GM12875 (cell line): ENCODE results near the gene SLIT3.

ENCODE experiments used
- H3K4me3 ChIP-seq: one replicate; pipeline ENCODE4 v1.5.1; 2011; ENCODE audit warnings: low read depth, low read length, control low read depth
- TF ChIP-seq, protein P1 (sequence below): IDR thresholded peaks from 2 replicates; pipeline ENCODE4 v1.5.1; 2011; ENCODE audit warnings: low read depth, mild to moderate bottlenecking, control low read depth, inconsistent platforms, low read length, moderate library complexity, borderline replicate concordance; ENCODE audit not compliant: insufficient read depth

Gene SLIT3

GRCh38 chr5:169050636-169051035 is 250.3 kb downstream of the SLIT3 start:
- H3K4me3 ChIP-seq = no peak overlapping the region
- TF ChIP-seq, protein P1, sequence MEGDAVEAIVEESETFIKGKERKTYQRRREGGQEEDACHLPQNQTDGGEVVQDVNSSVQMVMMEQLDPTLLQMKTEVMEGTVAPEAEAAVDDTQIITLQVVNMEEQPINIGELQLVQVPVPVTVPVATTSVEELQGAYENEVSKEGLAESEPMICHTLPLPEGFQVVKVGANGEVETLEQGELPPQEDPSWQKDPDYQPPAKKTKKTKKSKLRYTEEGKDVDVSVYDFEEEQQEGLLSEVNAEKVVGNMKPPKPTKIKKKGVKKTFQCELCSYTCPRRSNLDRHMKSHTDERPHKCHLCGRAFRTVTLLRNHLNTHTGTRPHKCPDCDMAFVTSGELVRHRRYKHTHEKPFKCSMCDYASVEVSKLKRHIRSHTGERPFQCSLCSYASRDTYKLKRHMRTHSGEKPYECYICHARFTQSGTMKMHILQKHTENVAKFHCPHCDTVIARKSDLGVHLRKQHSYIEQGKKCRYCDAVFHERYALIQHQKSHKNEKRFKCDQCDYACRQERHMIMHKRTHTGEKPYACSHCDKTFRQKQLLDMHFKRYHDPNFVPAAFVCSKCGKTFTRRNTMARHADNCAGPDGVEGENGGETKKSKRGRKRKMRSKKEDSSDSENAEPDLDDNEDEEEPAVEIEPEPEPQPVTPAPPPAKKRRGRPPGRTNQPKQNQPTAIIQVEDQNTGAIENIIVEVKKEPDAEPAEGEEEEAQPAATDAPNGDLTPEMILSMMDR = no peak

GRCh38 chr5:169050146-169050571 is 250.8 kb downstream of the SLIT3 start:
- H3K4me3 ChIP-seq = no peak overlapping the region
- TF ChIP-seq, protein P1 = no peak

DNA sequence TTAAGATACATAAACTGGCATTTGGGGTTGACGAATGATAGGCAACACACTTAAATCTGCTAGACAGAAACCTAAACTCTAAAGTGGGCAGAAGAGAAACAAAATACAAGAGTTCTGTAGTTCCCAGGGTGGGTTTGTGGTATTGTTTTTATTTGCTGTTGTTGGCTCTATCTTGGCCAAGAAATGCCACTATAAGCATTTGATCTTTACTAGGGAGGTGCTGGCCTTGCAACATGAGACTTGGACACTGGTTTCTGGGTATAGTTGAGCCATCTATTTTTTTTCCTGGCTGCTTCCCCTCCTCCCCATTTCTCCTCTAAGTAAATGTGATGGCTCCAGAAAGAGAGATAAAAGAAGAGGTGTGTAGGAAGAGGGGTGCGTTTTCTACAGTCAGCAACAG is 251.2 kb downstream of the SLIT3 start:
- TF ChIP-seq, protein P1 = no peak
- H3K4me3 ChIP-seq = no peak overlapping the region

- TF ChIP-seq, protein P1 = no peak
Measured at GRCh38 chr5:169048181-169049125, 252.5 kb downstream of the SLIT3 start.

DNA sequence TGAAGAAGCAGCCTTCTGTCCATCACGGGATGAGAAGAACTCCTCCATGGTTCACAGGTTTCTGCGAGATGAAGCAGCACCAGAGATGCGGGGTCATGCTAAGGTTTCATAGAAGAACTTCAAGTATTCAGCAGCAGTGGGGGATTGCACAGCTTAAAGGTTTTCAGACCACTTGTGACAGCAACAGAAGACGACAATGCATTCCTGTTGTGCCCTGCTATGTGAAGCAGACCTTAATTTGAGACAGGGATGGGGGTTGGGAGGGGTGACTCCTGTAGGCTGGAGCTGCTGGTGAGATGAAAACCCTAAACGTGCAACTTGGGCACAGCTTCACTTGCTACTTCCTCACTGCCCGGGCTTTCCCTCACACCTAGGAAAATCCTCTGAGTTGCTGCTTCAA is 256.0 kb downstream of the SLIT3 start:
- TF ChIP-seq, protein P1 = no peak
- H3K4me3 ChIP-seq = no peak overlapping the region

More at GRCh38 chr5:169048181-169049125, 252.5 kb downstream of the SLIT3 start:
- no peak overlapping the region for H3K4me3 ChIP-seq

DNA sequence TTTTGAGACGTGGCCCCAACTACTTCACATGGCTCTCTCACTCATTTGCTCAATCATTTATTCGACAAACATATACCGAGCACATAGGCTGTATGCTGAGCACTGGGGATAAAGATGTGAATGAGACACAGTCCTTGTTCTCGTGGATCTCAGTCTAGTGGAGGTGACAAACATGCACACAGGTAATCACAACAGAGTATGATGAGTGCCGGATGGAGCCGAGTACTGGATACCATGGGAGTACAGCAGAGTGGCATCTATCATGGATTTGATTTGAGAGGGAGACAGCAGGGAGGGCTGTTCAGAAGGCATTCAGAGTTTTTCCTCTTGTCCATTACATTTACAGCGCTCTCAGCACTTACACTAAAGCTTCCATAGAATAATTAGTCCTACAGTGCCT is 259.8 kb downstream of the SLIT3 start:
- H3K4me3 ChIP-seq = no peak overlapping the region
- TF ChIP-seq, protein P1 = no peak

DNA sequence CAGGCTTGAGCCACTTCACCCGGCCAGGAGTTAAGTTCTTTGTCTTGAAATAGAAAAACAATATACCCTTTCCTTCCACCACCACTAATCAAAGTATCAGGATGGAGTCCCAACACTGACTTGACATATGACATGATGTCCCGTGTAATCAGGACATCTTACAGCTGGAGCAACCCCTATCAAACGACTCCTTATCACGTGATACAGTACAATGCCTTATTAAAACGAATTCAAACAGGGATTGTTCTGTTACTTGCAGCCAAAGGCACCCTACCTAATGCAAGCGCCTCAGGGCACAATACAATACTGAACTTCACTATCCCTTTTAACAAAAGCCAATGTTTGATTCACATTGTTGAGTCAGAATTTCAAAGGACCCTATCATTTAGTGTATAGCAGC is 261.3 kb downstream of the SLIT3 start:
- TF ChIP-seq, protein P1 = no peak
- H3K4me3 ChIP-seq = no peak overlapping the region
